IMR-90 (cell line): Measurements from ENCODE around the gene XPNPEP2. TPM values are rescaled to one million over a fixed set of nuclear protein-coding genes. Genes with fewer than 3 reads are reported as not detected.

Experiments
- ATAC-seq: fragments of 200-7000 bp; cut with Tn5 transposase; 2 replicates; pipeline ENCODE4 v1.9.1; 2020; ENCODE audit warnings: low read depth, mild to moderate bottlenecking, moderate library complexity
- BruUV-seq: library from RNA; stranded (reverse); fragments of 400-500 nt; replicated peaks from 2 replicates; lab custom pipeline; 2021; lab: Mats Ljungman, UMichigan
- CTCF ChIA-PET: fragments of 300-600 bp; formaldehyde crosslinking; extraction: SDS; loops from one replicate; lab custom pipeline; 2021; ENCODE audit warnings: antibody characterized with exemption; lab: Yijun Ruan, JAX
- POLR2A ChIA-PET: fragments of 300-600 bp; sonication (Branson Sonifier 250); formaldehyde crosslinking; loops from one replicate; lab custom pipeline; 2022; ENCODE audit warnings: antibody characterized with exemption; ENCODE audit not compliant: unreplicated experiment; lab: Charles Lee
- DNase-seq: peaks from one replicate; pipeline ENCODE4 v3.0.0; 2013
- H2AFZ ChIP-seq: replicated peaks from 2 replicates; pipeline ENCODE3; 2013; ENCODE audit warnings: low read length, mild to moderate bottlenecking; ENCODE audit not compliant: poor library complexity
- H2AK5ac ChIP-seq: 2 replicates; pipeline ENCODE4 v1.6.1; 2013; ENCODE audit warnings: low read depth, low read length, inconsistent platforms
- H2AK9ac ChIP-seq: replicated peaks from 2 replicates; pipeline ENCODE3; 2013; ENCODE audit warnings: mild to moderate bottlenecking, low read depth, low read length, moderate library complexity; ENCODE audit not compliant: poor library complexity
- H2BK120ac ChIP-seq: 2 replicates; pipeline ENCODE4 v1.6.1; 2013; ENCODE audit warnings: low read depth, low read length, inconsistent platforms
- H2BK15ac ChIP-seq: 3 replicates; pipeline ENCODE4 v1.6.1; 2013; ENCODE audit warnings: low read depth, low read length, inconsistent platforms
- H2BK20ac ChIP-seq: 2 replicates; pipeline ENCODE4 v1.6.1; 2013; ENCODE audit warnings: low read depth, mild to moderate bottlenecking, inconsistent platforms, low read length, moderate library complexity
- H2BK5ac ChIP-seq: 2 replicates; pipeline ENCODE4 v1.6.1; 2013; ENCODE audit warnings: mild to moderate bottlenecking, low read depth, low read length, inconsistent platforms; ENCODE audit not compliant: poor library complexity, severe bottlenecking
- H3K14ac ChIP-seq: replicated peaks from 2 replicates; pipeline ENCODE4 v1.6.1; 2013; ENCODE audit warnings: low read depth, low read length, inconsistent platforms
- H3K18ac ChIP-seq: 2 replicates; pipeline ENCODE4 v1.6.1; 2013; ENCODE audit warnings: low read depth, low read length, control low read depth
- H3K23ac ChIP-seq: 2 replicates; pipeline ENCODE4 v1.6.1; 2013; ENCODE audit warnings: low read depth, low read length, inconsistent platforms
- H3K27ac ChIP-seq: 2 replicates; pipeline ENCODE4 v1.5.1; 2013; ENCODE audit warnings: mild to moderate bottlenecking, control low read depth, low read length; ENCODE audit not compliant: insufficient read depth
- H3K27me3 ChIP-seq: 2 replicates; pipeline ENCODE4 v1.6.1; 2013; ENCODE audit warnings: low read length; ENCODE audit not compliant: control insufficient read depth, insufficient read depth
- H3K36me3 ChIP-seq: 2 replicates; pipeline ENCODE4 v1.6.1; 2013; ENCODE audit warnings: low read length, mixed read lengths; ENCODE audit not compliant: control insufficient read depth, insufficient read depth
- H3K4ac ChIP-seq: 2 replicates; pipeline ENCODE4 v1.6.1; 2013; ENCODE audit warnings: low read depth, low read length, inconsistent platforms
- H3K4me1 ChIP-seq: 2 replicates; pipeline ENCODE4 v1.6.1; 2013; ENCODE audit warnings: low read length, mixed read lengths; ENCODE audit not compliant: control insufficient read depth, insufficient read depth
- H3K4me2 ChIP-seq: 2 replicates; pipeline ENCODE4 v1.6.1; 2013; ENCODE audit warnings: low read depth, mild to moderate bottlenecking, control low read depth, low read length, moderate library complexity
- H3K4me3 ChIP-seq: 2 replicates; pipeline ENCODE4 v1.5.1; 2013; ENCODE audit warnings: low read depth, mild to moderate bottlenecking, control low read depth, low read length, moderate library complexity; ENCODE audit not compliant: insufficient read depth
- H3K56ac ChIP-seq: 2 replicates; pipeline ENCODE4 v1.6.1; 2013; ENCODE audit warnings: low read length, inconsistent platforms; ENCODE audit not compliant: insufficient read depth; ENCODE audit errors: extremely low read depth
- H3K79me1 ChIP-seq, 2 experiments: 2 replicates each; pipeline ENCODE4 v1.6.1; 2013; ENCODE audit warnings: low read length in 2 of 2, inconsistent platforms in 1 of 2, low read depth in 1 of 2
- H3K9ac ChIP-seq: 2 replicates; pipeline ENCODE4 v1.6.1; 2013; ENCODE audit warnings: low read depth, low read length, control low read depth
- H3K9me1 ChIP-seq: 2 replicates; pipeline ENCODE4 v1.6.1; 2013; ENCODE audit warnings: low read length, inconsistent platforms; ENCODE audit not compliant: insufficient read depth
- H3K9me3 ChIP-seq: 2 replicates; pipeline ENCODE4 v1.6.1; 2013; ENCODE audit warnings: low read length; ENCODE audit not compliant: control insufficient read depth, insufficient read depth
- H4K20me1 ChIP-seq: 2 replicates; pipeline ENCODE4 v1.6.1; 2013; ENCODE audit warnings: low read length, inconsistent platforms; ENCODE audit not compliant: insufficient read depth
- H4K5ac ChIP-seq: 2 replicates; pipeline ENCODE4 v1.6.1; 2013; ENCODE audit warnings: mild to moderate bottlenecking, low read depth, low read length, control low read depth
- H4K8ac ChIP-seq, 2 experiments: 2 replicates each; pipeline ENCODE4 v1.6.1; 2013; ENCODE audit warnings: low read depth in 2 of 2, low read length in 2 of 2, control low read depth in 1 of 2, inconsistent platforms in 1 of 2
- H4K91ac ChIP-seq: 2 replicates; pipeline ENCODE4 v1.6.1; 2013; ENCODE audit warnings: low read depth, low read length, inconsistent platforms; ENCODE audit not compliant: insufficient read depth
- MAFK ChIP-seq: IDR thresholded peaks from 2 replicates; pipeline ENCODE4 v1.6.1; 2012; ENCODE audit warnings: low read depth, low read length, improper control_type of control experiment
- WGBS, 2 experiments: methylation state at CpG; one replicate each; pipeline versions ENCODE4 v1.1.5 to v1.1.7; 2013; ENCODE audit warnings: missing lambda C conversion rate in 2 of 2; ENCODE audit not compliant: insufficient read length in 1 of 2; ENCODE audit errors: extremely low coverage in 2 of 2; 5-methylcytosine and 5-hydroxymethylcytosine counted together
- dilution Hi-C: fragments of 300-500 bp; cut with HindIII; formaldehyde crosslinking; loops from one replicate; pipeline ENCODE4 v1.14.3; 2018; ENCODE audit warnings: low sequenced_read_pairs; ENCODE audit not compliant: unreplicated experiment
- in situ Hi-C: fragments of 300-500 bp; cut with MboI; formaldehyde crosslinking; loops from 3 replicates; pipeline ENCODE4 v1.14.3; 2019; ENCODE audit warnings: low sequenced_read_pairs, inconsistent platforms, mixed read lengths
- intact Hi-C: fragments of 100-400 bp; cut with micrococcal nuclease; formaldehyde crosslinking; loops from 2 replicates; pipeline ENCODE4 v1.10.0; 2022
- polyA plus RNA-seq, 3 experiments: library from polyadenylated mRNA; depleted of rRNA; stranded (reverse); fragments of >200 nt; gene quantifications; 2 replicates each; pipeline ENCODE4 v1.2.3, GENCODE V29; 2012; ENCODE audit warnings: low replicate concordance in 1 of 3
- total RNA-seq: library from RNA; depleted of rRNA; stranded (reverse); fragments of >200 nt; gene quantifications from 2 replicates; pipeline ENCODE4 v1.2.3, GENCODE V29; 2012

XPNPEP2 gene
- total and polyA plus RNA-seq, 2 of the 4 experiments (the other 2 are of a cell fraction) = under 0.01 to 0.07 TPM

DNA sequence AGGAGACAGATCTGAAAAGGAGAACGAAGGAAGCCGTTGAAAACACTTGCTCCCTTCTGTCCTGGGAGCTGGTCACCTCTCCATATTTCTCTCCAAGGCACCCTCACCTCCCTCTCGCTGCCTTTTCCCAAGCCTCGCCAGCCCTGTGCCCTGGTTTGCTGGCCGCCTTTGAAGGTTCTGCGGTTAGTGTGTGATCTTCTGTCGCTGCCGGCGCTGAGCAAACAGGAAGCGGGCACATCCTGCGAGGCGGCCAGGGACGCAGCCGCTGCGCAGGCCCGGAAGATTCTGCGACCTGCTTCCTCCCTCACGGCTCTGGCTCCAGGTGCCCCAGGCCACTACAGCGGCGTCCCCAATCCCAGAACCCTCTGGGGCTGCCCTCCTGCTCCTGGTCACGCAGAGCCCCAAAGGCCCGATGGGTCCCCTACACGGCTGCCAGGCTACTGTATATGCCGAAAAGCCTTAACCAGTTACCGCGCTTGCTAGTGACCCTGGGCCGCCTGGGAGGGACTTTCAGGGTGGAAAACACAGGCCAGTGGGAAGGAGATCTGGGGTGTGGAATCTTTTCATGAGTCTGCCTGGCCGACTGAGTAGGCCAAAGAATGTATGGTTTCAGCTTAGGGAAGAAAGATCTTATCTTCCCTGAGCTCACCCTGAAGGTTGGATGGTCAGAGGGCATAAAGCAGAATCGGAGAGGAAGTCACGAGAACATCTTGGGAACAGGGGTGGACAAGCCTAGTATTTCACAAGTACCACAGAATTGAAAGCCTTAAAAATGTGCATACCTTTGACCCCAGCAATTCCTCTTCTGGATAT, 38.6 kb downstream of the XPNPEP2 start:
- Histone ChIP-seq H4K91ac (no peak overlapping the region), H3K9ac (no peak overlapping the region), H3K23ac (no peak overlapping the region), H2BK20ac (no peak overlapping the region), H3K9me3 (peaks cover 3% of the 10 kb centered on the region; the same call in 1 of the 2 replicates), H2AFZ (no peak overlapping the region), H4K5ac (no peak overlapping the region), H4K20me1 (no peaks in the 10 kb centered on the region), H3K79me1 (no peaks in the 10 kb centered on the region), H2BK15ac (no peak overlapping the region), H3K27me3 (peaks cover 15% of the 10 kb centered on the region), H4K8ac (no peak overlapping the region), H3K36me3 (no peaks in the 10 kb centered on the region), H2BK120ac (no peak overlapping the region), H2BK5ac (no peak overlapping the region), H3K56ac (no peak overlapping the region), H3K14ac (no peak overlapping the region), H3K18ac (no peak overlapping the region), H2AK5ac (no peak overlapping the region), H2AK9ac (peak overlapping the region; percentile 72), H3K9me1 (no peaks in the 10 kb centered on the region), H3K27ac (no peak overlapping the region), H3K4me3 (no peak overlapping the region), H3K4ac (no peak overlapping the region), H3K4me1 (no peaks in the 10 kb centered on the region), H3K4me2 (no peak overlapping the region)
- ATAC-seq (no peak), DNase-seq (no peak)
- in situ Hi-C loops = no loop called here
- no TSS peak for BruUV-seq
- 71% methylated on average over 16 of the region's 30 CpGs; no CpG with 5 or more reads in 1 of the 2 experiments for WGBS, 2 experiments
- CTCF ChIA-PET = no interaction called here
- POLR2A ChIA-PET = no interaction called here
- dilution Hi-C loops = no loop called here
- no peak for TF ChIP-seq MAFK
- intact Hi-C loops = no loop called here
